ENCODE data around the gene TAAR1.

DNA sequence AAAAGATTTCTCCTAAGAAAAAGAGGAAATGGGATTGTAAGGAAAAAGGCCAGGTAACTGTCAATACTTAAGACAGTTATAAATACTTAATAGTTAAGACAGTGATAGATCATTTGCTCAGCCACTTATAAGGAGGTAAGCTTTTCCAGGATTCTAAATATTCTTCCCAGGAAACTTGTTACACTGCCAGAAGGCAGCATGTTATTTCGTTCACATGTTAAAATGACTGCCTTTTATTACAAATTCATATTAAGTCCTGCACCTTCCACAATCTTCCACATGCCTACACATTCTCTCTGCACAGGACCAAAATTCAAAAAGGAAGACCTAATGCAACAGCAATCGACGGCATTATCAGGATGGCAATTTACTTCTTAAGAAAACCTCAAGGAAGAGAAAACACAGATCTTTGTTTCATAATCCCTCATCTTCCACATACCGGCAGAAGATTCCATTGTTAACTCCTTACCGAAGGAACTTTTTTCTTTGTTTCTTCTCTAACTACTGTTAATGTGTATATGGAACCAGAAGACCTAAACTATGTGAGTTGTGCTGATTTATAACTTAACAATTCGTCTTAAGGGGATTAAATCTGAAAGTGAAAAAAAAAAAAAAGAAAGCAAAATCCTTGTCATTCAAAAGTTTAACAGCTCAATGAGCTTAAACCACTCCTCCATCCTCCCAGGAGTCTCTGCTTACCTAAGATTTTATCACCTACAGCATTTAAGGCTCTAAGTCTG is 35.7 kb downstream of the TAAR1 start:
- TF ChIP-seq EZH2 (IDR thresholded peaks at IDR 0.05; ENCODE audit: borderline replicate concordance, insufficient read depth, low read depth, low read length, poor library complexity, severe bottlenecking), result no peak
- TF ChIP-seq, protein P1, sequence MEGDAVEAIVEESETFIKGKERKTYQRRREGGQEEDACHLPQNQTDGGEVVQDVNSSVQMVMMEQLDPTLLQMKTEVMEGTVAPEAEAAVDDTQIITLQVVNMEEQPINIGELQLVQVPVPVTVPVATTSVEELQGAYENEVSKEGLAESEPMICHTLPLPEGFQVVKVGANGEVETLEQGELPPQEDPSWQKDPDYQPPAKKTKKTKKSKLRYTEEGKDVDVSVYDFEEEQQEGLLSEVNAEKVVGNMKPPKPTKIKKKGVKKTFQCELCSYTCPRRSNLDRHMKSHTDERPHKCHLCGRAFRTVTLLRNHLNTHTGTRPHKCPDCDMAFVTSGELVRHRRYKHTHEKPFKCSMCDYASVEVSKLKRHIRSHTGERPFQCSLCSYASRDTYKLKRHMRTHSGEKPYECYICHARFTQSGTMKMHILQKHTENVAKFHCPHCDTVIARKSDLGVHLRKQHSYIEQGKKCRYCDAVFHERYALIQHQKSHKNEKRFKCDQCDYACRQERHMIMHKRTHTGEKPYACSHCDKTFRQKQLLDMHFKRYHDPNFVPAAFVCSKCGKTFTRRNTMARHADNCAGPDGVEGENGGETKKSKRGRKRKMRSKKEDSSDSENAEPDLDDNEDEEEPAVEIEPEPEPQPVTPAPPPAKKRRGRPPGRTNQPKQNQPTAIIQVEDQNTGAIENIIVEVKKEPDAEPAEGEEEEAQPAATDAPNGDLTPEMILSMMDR (IDR thresholded peaks at IDR 0.05), result no peak

Data from B cell (primary cell).